HG03354 (cell line): ENCODE measurements around the gene ELSPBP1.
"Not testable (repeated sequence)": the region's sequence is repeated elsewhere in the genome, so short reads cannot be mapped to it uniquely, and the experiment has no call there.

ENCODE experiments used
- ATAC-seq: cut with Tn5 transposase; IDR thresholded peaks from one replicate; pipeline ENCODE4 v1.9.1; 2021; ENCODE audit warnings: mild to moderate bottlenecking; ENCODE audit not compliant: unreplicated experiment, poor library complexity, severe bottlenecking

The ELSPBP1 gene

DNA sequence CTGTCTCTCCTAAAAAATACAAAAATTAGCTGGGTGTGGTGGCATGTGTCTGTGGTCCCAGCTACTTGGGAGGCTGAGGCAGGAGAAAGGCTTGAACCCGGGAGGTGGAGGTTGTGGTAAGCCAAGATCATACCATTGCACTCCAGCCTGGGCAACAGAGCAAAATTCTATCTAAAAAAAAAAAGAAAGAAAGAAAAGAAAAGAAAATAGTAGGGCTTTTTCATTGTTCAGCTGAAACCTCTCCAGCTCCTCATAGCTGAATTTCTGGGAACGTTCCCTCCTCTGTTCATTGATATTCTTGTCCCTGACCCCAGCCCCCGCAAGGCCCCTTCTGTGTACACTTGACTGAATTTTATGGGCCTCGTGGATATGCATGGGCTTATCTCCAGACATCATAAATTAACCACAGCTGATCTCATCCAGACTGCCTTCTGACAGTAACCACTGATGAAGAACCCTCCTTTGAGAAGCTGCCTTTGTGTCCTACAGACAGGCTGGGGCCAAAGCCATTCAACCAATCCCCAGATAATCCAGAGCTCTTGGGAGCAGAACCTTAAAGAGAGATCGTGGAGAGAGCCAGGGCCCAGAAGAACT, at the start of gene ELSPBP1:
ELSPBP1 (plus strand) TSS at position 424 of the 594 bp plus-strand sequence. CDS start 14,036 bp downstream, outside the sequence.
- ATAC-seq, result no peak

- ATAC-seq, result not testable (repeated sequence)
Observed at GRCh38 chr19:47949852-47950521, 44.4 kb upstream of the ELSPBP1 start.

DNA sequence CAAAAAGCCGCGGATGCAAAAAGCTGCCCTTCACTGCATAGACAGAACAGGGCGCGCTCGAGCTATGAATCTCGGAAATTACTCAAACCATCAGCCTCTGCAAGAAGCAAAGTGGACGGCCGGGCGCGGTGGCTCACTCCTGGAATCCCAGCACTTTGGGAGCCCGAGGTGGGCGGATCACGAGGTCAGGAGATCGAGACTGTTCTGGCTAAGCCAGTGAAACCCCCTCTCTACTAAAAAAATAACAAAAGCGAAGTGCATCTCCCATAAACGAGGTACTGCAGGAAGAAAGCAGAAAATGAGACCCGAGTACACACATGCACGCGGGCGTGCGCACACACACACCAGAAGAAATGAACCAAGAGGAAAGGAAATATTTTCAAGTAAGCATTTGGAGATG, 42.3 kb upstream of the ELSPBP1 start:
- not testable (repeated sequence) for ATAC-seq

DNA sequence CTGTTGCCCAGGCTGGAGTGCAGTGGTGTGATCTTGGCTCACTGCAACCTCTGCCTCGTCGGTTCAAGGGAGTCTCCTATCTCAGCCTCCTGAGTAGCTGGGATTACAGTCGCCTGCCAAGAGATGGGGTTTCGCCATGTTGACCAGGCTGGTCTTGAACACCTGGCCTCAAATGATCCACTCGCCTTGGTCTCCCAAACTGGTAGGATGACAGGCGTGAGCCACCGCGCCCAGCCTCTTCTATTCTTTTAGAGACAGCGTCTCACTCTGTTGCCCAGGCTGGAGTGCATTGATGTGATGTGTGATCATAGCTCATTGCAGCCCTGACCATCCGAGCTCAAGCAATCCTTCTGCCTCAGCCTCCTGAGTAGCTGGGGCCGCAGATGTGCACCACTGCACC, 38.5 kb upstream of the ELSPBP1 start:
- ATAC-seq, result not testable (repeated sequence)

DNA sequence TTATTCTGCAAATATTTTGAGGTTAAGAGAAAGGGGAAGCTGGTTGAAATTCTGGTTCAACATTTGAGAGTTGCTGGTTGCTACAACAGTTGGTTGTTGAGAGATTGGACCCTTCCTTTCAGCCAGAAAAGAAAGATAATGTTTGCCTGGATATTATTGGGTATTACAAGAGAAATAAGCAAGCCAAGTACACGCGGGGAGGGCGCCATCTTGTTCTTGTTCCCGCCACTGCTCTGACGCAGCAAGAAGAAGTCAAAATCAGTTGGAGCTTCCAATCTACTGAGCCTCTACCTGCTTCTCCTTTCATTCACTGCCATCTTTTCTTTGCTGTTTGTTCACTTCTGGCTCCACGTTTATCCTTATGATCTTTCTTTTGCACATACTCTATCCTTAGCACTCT, 20.9 kb upstream of the ELSPBP1 start:
- ATAC-seq, result no peak

DNA sequence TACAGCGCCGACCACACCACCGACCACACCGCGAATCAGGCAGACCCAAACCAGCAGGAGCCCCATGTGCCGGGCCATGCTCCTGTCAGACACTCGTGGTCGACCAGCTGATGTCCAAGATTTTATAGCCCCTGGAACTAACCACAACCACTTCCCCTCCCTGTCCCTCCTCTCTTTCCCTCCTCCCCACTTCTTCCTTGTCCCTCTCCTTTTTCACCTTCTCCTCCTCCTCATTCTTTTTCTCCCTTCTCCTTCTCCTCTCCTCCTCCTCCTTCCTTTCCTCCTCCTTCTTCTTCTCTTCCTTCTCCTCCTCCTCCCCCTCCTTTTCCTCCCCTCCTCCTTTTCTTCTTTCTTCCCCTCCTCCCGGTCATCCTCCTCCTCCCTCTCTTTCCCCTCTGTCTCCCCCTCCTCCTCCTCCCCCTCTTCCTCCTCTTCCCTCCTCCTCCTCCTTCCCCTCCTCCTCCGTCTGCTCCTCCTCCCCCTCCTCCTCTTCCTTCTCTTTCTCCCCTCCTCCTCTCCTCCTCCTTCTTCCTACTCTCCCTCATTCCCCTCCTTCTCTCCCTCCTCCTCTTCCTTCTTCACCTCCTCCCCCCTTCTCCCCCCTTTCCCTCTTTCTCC, 3.1 kb upstream of the ELSPBP1 start:
- no peak for ATAC-seq

- ATAC-seq, result no peak
Observed at GRCh38 chr19:47992070-47992469, 2.4 kb upstream of the ELSPBP1 start, which contains the start of gene BSPH1. Gene BSPH1 (minus strand): TSS chr19:47992170. CDS start chr19:47992081, 89 bp downstream.

- ATAC-seq, result no peak
Observed at GRCh38 chr19:47996230-47996727, 1.8 kb downstream of the ELSPBP1 start.

GRCh38 chr19:47998800-47999199, 4.4 kb downstream of the ELSPBP1 start:
- no peak for ATAC-seq

- no peak for ATAC-seq
Observed at GRCh38 chr19:48000846-48001245, 6.4 kb downstream of the ELSPBP1 start.

GRCh38 chr19:48004236-48004635, 9.8 kb downstream of the ELSPBP1 start:
- ATAC-seq, result no peak

GRCh38 chr19:48006762-48007161, 12.3 kb downstream of the ELSPBP1 start:
- ATAC-seq, result no peak

- ATAC-seq, result no peak
Observed at GRCh38 chr19:48010932-48011758, 16.7 kb downstream of the ELSPBP1 start.

DNA sequence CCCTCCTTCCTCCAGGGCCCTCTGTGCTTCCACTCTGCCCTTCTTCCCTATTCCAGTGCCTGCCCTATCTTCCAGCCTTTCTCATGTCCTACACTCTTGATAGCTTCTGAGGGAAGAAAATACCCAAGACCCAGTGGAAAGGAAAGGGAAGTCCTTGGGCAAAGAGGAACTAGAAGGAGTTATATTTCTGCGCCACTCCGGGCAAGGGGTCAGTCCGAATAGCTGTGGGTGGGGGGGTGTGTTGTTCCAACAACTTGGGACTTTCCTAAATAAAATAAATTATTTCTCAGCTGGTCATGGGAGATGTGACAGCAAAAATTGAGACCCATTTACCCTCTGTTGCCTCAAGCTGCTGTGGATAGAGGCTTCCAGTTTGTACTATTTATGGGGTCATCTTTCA, 26.3 kb downstream of the ELSPBP1 start:
- no peak for ATAC-seq

DNA sequence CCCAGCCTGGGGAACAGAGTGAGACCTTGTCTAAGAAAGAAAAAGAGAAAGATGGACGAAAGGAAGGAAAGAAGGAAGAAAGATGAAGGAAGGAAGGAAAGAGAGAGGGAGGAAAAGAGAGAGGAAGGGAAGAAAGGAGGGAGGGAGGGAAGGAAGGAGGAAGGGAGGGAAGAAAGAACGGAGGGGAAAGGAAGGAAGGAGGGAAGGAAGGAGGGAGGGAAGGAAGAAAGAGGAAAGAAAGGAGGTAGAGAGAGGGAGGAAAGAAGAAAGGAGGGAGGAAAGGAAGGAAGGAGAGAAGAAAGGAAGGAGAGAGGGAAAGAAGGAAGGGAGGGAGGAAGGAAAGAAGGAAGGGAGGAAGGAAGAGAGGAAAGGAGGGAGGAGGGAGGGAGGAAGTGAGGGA, 28.6 kb downstream of the ELSPBP1 start:
- no peak for ATAC-seq

DNA sequence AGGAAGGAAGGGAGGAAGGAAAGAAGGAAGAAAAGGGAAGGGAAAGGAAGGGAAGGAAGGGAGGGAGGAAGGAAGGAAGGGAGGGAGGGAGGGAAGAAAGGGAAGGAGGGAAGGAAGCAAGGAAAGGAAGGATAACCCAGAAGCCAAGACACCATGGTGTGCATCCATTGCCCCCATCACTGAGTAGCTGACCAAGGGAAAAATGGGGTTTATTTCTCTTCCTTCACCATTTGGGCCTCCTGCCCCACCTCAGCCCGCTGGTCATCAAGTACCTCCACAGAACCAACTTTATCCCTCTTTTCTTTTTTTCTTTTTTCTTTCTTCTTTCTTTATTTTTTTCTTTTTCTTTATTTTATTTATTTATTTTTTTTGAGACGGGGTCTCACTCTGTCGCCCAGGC, 29.1 kb downstream of the ELSPBP1 start:
- no peak for ATAC-seq

DNA sequence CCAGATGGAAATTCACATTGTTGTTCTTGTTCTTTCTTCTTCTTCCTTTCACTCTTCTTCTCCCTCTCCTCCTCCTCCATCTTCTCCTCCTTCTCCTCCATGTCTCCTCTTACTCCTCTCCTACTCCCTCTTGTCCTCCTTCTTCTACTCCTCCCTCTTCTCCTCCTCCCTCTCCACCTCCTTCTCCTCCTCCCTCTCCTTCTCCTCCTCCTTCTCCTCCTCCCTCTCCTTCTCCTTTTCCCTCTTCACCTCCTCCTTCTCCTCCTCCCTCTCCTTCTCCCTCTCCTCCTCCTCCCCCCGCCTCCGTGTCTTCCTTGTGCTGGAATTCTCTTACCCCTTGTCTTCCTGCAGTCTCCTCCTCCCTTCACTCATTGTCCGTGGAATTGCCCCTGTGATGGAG, 31.0 kb downstream of the ELSPBP1 start:
- no peak for ATAC-seq

DNA sequence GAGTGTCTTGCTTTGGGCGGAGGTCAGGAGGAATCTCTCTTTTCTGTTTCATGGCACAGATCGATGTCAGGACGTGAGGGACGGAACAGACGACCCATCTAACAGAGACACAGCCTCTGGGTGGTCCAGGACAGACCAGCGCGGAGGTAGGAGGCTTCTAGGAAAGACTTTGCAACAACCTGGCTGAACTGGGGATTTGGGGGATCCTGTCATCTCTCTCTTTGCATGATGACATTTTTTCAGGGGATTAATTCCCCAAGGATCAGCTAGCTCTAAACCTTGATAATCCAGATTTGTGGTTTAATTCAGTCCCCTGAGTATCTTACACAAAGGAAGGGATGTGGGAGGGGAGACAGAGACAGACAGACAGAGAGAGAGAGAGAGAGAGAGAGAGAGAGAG, 35.0 kb downstream of the ELSPBP1 start:
- no peak for ATAC-seq

GRCh38 chr19:48030073-48030472, 35.6 kb downstream of the ELSPBP1 start:
- no peak for ATAC-seq

DNA sequence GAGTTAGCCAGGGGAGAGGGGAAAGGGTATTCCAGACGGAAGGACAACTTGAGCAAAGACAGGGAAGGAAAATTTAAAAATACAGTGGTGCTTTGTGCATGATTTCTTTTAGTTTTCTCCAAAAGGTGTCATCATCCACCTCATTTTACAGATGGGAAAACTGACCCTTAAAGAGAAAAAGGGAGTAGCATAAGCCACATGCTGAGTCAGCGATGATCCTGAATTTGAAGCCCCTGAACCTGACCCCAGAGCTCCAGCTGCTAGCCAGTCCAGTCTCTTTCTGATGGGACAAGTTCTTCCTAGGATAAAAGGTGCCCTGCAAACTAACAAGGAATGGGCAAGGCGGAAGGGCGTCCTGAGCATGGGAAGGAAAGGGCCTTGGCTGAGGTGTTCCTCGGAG, 39.2 kb downstream of the ELSPBP1 start:
- ATAC-seq, result no peak
